MM.1S (cell line): Measurements from ENCODE around the gene HACD1.

ENCODE experiments used
- EZH2phosphoT487 ChIP-seq: fragments of 300-600 bp; sonication (generic); IDR thresholded peaks from 2 replicates; pipeline ENCODE4 v1.6.1; 2018; ENCODE audit warnings: antibody characterized with exemption, low read length
- TF ChIP-seq, protein P1 (sequence below): fragments of 300-600 bp; sonication (generic); IDR thresholded peaks from 2 replicates; pipeline ENCODE4 v1.5.1; 2016; ENCODE audit warnings: antibody characterized with exemption, low read length, mixed read lengths

DNA sequence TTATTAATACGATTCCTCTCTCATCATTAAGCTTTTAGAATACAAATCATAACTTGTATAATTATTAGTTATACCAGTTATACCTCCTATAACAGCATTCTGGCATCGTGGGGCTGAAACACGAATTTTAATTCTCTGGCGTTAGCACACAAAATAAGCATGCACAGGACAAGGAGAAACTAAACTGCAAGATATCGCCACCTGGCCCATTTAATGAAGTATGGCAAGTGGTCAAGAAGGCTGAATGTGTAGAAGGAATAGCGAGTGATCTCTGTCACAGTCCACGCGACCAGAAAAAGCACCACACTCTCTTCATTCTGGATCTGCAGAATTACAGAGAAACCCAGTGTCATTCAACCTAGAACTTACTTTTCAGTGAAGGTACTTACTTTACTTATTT, 18.1 kb downstream of the HACD1 start:
- TF ChIP-seq, protein P1, sequence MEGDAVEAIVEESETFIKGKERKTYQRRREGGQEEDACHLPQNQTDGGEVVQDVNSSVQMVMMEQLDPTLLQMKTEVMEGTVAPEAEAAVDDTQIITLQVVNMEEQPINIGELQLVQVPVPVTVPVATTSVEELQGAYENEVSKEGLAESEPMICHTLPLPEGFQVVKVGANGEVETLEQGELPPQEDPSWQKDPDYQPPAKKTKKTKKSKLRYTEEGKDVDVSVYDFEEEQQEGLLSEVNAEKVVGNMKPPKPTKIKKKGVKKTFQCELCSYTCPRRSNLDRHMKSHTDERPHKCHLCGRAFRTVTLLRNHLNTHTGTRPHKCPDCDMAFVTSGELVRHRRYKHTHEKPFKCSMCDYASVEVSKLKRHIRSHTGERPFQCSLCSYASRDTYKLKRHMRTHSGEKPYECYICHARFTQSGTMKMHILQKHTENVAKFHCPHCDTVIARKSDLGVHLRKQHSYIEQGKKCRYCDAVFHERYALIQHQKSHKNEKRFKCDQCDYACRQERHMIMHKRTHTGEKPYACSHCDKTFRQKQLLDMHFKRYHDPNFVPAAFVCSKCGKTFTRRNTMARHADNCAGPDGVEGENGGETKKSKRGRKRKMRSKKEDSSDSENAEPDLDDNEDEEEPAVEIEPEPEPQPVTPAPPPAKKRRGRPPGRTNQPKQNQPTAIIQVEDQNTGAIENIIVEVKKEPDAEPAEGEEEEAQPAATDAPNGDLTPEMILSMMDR: peak; percentile 17; the same call in 1 of the 2 replicates
- no peak for TF ChIP-seq EZH2phosphoT487
